Measurements from ENCODE around the gene RNASE2. TPM values are rescaled to one million over a fixed set of nuclear protein-coding genes. Genes with fewer than 3 reads are reported as not detected.
"Not testable (repeated sequence)": the region's sequence is repeated elsewhere in the genome, so short reads cannot be mapped to it uniquely, and the experiment has no call there.

RNASE2 gene
- total and polyA plus RNA-seq, 8 donors: 1.00 to 1.3 (median 1.2) TPM; not detected in 5

DNA sequence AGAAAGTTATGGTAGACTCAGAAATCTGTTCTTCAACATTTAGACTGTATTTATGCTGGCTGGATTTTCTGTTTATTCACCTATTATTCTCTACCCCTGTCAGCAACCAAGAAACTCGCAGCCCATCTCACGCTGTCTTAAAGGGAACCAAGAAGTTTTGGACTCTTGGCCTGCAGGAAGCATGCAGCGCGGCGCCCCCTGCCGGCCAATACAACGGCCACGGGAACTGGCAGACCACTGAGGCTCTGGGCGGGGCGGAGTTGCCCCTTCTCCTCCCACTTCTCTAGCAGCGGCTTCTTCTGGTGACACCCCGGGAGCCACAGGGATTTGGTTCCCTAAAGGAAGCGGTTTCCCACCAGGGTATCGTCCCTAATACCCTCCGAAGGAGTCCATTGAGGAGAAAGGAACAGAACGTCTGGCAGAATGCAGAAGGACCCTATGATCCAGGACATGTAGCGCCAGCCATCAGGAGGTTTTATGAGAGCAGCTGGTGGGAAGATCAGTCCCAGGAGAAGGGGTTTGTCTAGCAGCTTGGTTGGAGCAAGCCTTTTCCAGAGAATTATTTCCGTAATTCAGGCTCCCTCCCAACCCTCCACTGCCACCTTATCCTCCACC lies 21.0 kb upstream of the RNASE2 start:
- no peaks in the 10 kb centered on the region for H3K36me3 ChIP-seq
- peak; percentile 35 to 36 for DNase-seq
- WGBS, 5 donors: 28 to 37% (median 35%) methylated on average over 13 to 18 of the region's 18 CpGs
- H3K27me3 ChIP-seq: peaks cover 0 to 4% (median 0%) of the 10 kb centered on the region in 3 donors
- intact Hi-C loops (cut with DNase I; ENCODE audit: low total_unique reads): no loop called here
- no peaks in the 10 kb centered on the region for H3K9me3 ChIP-seq
- TF ChIP-seq, protein P1, sequence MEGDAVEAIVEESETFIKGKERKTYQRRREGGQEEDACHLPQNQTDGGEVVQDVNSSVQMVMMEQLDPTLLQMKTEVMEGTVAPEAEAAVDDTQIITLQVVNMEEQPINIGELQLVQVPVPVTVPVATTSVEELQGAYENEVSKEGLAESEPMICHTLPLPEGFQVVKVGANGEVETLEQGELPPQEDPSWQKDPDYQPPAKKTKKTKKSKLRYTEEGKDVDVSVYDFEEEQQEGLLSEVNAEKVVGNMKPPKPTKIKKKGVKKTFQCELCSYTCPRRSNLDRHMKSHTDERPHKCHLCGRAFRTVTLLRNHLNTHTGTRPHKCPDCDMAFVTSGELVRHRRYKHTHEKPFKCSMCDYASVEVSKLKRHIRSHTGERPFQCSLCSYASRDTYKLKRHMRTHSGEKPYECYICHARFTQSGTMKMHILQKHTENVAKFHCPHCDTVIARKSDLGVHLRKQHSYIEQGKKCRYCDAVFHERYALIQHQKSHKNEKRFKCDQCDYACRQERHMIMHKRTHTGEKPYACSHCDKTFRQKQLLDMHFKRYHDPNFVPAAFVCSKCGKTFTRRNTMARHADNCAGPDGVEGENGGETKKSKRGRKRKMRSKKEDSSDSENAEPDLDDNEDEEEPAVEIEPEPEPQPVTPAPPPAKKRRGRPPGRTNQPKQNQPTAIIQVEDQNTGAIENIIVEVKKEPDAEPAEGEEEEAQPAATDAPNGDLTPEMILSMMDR (IDR thresholded peaks at IDR 0.05): peak in 2 of 7 experiments; percentile 15 to 45
- TF ChIP-seq POLR2AphosphoS5 (IDR thresholded peaks at IDR 0.05): no peak
- H3K4me1 ChIP-seq: no peaks in the 10 kb centered on the region
- no peak overlapping the region for H3K4me3 ChIP-seq
- H3K27ac ChIP-seq: no peak overlapping the region

DNA sequence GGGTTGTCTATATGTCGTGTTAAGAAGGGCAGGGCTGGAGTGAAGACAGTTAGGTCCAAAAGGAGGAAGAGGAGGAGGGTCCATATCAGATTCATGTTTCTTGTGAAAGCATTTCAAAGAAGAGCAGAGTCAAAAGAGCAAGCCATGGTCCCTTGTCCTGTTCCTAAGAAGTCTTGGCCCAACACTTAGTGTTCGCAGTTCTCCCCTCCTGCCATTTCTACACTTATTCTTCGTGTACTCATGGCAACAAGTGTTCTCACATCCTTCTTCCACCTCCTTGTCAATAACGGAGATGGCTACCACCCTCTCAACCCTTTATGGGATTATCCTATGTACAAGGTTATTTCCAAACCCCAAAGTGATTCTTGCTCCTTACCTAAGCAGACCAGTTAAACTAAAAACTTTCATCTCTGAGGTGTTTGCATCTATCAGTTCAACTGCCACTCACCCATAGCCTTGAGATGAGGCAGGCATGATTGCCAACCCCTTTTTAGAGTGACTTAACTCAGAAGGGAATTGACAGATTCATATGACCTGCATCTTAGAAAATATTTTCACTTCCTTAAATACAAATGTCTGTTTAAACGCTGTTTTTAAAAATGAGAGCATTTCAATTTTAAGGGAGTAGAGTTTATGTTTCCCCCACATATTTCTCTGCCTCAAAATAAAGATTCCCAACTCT lies 19.8 kb upstream of the RNASE2 start:
- 80 to 89% (median 85%) methylated on average over 5 of the region's 5 CpGs for WGBS, 5 donors
- Histone ChIP-seq H3K4me1 (no peaks in the 10 kb centered on the region), H3K9me3 (no peaks in the 10 kb centered on the region), H3K27me3 (peaks cover 0 to 4% (median 0%) of the 10 kb centered on the region in 3 donors), H3K27ac (no peak overlapping the region), H3K36me3 (no peaks in the 10 kb centered on the region), H3K4me3 (no peak overlapping the region)
- intact Hi-C loops (cut with DNase I; ENCODE audit: low total_unique reads): no loop called here
- no peak for TF ChIP-seq EP300 (IDR thresholded peaks at IDR 0.05)
- TF ChIP-seq, protein P1 (IDR thresholded peaks at IDR 0.05): no peak
- no peak for TF ChIP-seq POLR2A (IDR thresholded peaks at IDR 0.05)
- TF ChIP-seq POLR2AphosphoS5 (IDR thresholded peaks at IDR 0.05): no peak
- no peak for DNase-seq

DNA sequence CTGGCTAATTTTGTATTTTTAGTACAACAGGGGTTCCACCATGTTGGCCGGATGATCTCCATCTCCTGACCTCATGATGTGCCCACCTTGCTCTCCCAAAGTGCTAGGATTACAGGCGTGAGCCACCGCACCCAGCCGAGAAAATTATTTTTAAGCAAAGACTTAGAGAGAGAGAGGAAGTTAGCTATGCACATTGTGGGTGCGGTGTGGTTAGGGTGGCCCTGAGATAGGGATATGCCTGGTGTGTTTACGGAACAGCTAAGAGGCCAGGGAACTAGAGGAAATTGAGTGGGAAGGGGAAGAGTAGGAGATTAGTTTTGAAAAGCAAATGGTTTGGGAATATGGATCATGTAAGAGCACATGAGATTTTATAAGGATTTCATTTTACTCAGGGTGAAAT lies 10.1 kb upstream of the RNASE2 start:
- intact Hi-C loops (cut with DNase I; ENCODE audit: low total_unique reads); DNase-seq; H3K4me1 ChIP-seq; H3K4me3 ChIP-seq; H3K27ac ChIP-seq; H3K9me3 ChIP-seq; H3K36me3 ChIP-seq: not testable (repeated sequence)
- 44 to 66% (median 55%) methylated on average over 6 of the region's 6 CpGs for WGBS, 5 donors
- H3K27me3 ChIP-seq: peaks cover 0 to 10% (median 0%) of the 10 kb centered on the region in 3 donors

DNA sequence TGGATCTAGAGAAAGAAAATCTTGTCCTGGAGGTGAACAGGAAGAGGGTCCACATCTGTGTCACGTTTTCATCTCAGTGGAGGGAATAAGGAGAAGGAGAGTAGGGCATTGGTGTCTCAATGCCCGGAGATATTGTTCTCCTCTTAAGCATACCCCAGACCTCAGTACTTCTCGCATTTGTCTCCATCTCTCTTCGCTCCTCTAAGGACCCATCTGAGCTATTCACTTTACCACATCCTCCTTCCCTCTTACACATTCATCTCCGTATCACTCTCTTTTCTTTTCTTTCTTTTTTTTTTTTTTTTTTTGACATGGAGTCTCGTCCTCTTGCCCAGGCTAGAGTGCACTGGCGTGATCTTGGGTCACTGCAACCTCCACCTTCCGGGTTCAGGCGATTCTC lies 8.6 kb upstream of the RNASE2 start:
- DNase-seq; H3K4me1 ChIP-seq; intact Hi-C loops (cut with DNase I; ENCODE audit: low total_unique reads); H3K36me3 ChIP-seq; H3K27ac ChIP-seq; H3K9me3 ChIP-seq; H3K4me3 ChIP-seq: not testable (repeated sequence)
- WGBS, 5 donors: 78 to 96% (median 84%) methylated on average over 4 to 6 of the region's 9 CpGs
- peaks cover 0 to 14% (median 0%) of the 10 kb centered on the region in 3 donors for H3K27me3 ChIP-seq

DNA sequence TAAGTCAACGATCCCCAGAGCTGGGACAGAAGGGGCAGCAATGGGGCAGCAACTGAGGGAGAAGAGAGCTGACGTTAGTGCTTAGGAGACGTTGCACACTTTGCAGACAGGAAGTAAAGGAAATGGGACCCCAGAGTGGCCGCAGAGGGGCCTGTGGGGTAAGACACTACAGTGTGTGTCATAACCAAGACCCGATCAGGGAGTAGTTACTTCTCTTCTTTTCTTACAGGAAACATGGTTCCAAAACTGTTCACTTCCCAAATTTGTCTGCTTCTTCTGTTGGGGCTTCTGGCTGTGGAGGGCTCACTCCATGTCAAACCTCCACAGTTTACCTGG lies 219 bp downstream of the RNASE2 start:
- 48 to 63% (median 57%) methylated on average over 5 of the region's 5 CpGs for WGBS, 5 donors
- intact Hi-C loops (cut with DNase I; ENCODE audit: low total_unique reads): not testable (repeated sequence)

DNA sequence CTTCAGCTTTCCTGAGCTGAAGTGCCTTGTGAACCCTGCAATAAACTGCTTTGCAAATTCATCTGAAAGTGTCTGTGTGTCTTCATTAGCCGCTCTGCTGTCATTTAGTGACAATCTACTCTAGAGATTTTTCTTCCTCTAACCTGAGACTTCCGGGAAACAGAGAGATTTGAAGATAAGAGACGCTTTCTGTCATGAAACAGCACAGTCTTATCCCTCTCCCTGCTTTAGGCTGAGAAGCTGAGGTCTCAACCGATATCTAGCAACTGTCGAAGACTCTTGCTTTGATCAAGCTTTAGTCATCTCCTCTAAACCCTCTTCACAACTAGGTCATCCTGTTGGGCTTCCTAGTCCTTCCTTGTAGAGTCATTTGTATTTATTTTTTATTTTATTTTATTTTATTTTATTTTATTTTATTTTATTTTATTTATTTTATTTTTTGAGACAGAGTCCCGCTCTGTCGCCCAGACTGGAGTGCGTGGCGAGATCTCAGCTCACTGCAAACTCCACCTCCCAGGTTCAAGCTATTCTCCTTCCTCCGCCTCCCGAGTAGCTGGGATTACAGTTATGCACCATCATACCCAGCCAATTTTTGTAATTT lies 1.2 kb downstream of the RNASE2 start:
- Histone ChIP-seq H3K9me3 (no peaks in the 10 kb centered on the region), H3K27me3 (peaks cover 0 to 8% (median 0%) of the 10 kb centered on the region in 3 donors), H3K4me1 (peaks cover 0 to 10% (median 0%) of the 10 kb centered on the region in 4 donors), H3K27ac (no peak overlapping the region), H3K36me3 (no peaks in the 10 kb centered on the region), H3K4me3 (no peak overlapping the region)
- TF ChIP-seq EP300 (IDR thresholded peaks at IDR 0.05) (no peak), POLR2AphosphoS5 (IDR thresholded peaks at IDR 0.05) (no peak), POLR2A (IDR thresholded peaks at IDR 0.05) (no peak)
- TF ChIP-seq, protein P1 (IDR thresholded peaks at IDR 0.05): no peak
- intact Hi-C loops (cut with DNase I; ENCODE audit: low total_unique reads): no loop called here
- no peak for DNase-seq
- 78 to 86% (median 84%) methylated on average over 11 of the region's 11 CpGs for WGBS, 5 donors

More for the DNA sequence above, 219 bp downstream of the RNASE2 start:
- H3K4me3 ChIP-seq, DNase-seq, H3K36me3 ChIP-seq, H3K27me3 ChIP-seq, H3K4me1 ChIP-seq, H3K9me3 ChIP-seq: not testable (repeated sequence)
- peak overlapping the region in 1 of 5 donors; percentile 25 for H3K27ac ChIP-seq

DNA sequence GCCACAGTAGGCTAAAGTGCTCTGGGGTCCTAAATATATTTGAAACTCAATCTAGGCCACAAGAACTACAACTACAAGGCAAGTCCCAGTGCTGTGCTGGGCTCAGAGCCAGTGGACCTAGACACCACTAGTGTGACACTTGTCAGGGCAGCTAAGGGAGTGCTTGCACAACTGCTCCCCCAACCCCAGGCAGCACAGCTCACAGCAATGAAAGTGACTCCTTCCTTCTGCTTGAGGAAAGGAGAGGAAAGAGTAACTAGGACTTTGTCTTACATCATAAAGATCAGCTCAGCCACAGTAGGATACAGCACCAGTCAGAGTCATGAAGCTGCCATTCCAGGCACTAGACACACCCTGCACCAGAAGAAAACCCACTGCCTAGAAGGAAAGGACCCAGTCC lies 3.7 kb downstream of the RNASE2 start:
- H3K27ac ChIP-seq: not testable (repeated sequence)

More for the DNA sequence above, 3.7 kb downstream of the RNASE2 start:
- H3K27me3 ChIP-seq; H3K36me3 ChIP-seq; H3K9me3 ChIP-seq; DNase-seq; intact Hi-C loops (cut with DNase I; ENCODE audit: low total_unique reads); H3K4me3 ChIP-seq: not testable (repeated sequence)
- H3K4me1 ChIP-seq: peaks cover 0 to 10% (median 0%) of the 10 kb centered on the region in 4 donors

Measured in stomach (tissue), 9 donors.